NCI-H2081 (cell line): ENCODE results near the gene P3H4.

Source experiments
- DNase-seq, 2 experiments: peaks; one replicate each; lab custom pipeline; 2025; lab: John Stamatoyannopoulos, UW

The P3H4 gene

DNA sequence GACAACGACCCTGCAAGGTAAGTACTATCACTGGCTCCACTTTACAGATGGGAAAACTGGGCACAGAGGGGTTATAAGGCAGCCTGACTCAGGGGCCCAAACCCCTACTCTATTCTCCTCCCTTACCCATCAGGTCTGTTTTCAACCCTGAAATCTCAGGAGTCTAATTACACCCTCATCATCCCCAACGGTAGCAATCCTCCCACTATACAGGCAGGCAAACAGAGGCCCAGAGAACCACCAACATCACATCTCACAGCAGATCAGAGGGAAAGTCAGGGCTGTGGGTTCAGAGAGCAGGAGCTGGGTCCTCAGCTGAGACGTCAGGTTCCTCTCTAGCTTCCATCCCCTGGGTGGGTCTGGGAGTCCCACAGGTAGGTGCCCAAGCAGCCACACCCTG is 41.8 kb downstream of the P3H4 start:
- no peak for DNase-seq

DNA sequence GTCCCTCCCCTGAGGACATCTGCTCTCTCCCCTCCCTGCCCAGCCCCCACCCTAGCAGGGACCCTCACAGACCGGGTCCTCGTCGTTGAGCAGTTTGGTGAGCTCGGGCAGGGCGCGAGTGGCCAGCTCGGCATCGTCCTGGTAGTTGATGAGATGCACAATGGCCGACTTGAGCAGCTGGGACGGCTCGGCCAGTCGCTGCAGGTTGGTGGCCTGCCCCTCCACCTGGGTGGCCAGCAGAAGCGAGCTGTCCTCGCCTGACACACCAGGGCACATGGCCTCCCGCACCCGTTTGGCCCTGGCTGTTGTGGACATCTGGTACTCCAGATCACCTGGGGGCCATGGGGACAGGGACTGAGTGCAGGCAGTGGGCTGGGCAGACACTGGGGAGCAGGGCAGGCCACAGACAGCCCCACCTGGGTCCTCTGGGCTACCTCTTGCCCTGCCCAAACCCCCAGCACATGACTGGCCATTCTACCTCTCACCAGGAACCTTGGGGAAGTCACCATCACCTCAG is 42.3 kb downstream of the P3H4 start:
- no peak for DNase-seq

DNA sequence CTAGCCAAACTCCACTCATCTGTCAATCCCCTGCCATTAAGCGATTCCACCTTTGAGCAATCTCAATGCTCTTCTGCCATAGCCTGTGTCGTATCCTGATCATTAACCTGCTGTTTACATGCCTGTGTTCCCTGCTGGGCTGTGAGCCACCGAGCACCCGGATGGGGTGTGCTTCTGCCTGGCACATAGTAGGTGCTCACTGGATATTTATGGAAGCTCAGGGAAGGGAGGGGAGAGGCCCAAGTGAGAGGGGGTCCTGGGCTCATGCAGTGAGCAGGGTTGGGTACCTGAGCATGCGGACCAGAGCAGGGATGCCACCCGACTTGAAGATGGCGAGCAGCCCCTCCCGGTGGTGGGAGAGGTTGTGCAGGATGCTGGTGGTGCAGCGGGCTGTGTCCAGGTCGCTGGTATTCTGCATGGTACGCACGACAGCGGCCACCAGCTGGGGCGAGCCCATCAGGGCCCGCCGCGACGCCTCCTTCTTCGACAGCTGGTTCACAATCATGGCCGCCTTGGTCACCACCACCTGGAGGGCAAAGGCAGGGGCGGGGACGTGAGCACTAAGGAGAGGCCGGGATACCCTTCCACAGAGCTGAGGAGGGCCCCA is 43.0 kb downstream of the P3H4 start:
- DNase-seq: no peak

DNA sequence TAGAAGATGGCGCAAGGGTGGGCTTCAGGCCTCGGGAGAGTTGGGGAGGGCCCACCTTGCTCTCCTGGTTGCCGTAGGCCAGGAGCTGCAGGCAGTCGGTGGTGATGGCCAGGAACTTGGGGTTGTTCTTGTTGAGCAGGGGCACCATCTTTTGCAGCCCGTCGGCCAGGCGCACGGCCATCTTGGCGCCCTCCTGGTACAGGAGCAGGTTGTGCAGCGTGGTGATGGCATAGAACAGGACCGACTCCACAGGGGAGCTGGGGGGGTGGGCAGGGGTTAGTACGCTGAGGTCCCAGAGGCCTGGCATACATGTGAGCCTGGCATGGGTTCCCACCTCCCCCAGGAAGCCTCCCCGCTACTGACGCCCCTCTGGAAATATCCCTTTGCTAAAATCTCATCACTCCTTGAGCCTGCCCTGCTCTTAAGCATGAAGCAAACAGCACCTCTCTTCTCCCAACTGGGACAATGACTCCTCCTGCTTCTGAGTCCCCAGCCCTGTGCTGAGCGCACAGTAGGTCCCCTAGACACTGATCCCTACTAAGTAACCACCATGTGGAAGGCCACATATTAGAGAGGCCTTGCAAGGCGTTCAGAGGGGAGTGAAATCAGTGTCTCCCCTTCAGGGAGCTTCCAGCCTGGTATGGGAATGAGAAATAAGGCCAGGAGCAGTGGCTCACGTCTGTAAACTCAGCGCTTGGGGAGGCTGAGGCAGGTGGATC is 44.3 kb downstream of the P3H4 start:
- DNase-seq: no peak

DNA sequence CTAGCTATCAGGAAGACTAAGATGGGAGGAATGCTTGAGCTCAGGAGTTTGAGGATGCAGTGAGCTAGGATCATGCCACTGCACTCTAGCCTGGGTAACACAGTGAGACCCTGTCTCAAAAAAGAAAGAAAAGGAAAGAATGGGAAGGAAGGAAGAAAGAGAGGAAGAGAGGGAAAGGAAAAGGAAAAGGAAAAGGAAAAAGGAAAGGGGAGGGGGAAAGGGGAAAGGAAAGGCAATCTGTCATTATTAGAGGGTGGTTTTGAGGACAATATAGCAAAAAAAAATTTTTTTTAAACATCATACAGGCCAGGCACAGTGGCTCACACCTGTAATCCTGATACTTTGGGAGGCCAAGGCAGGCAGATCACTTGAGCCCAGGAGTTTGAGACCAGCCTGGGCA is 45.6 kb downstream of the P3H4 start:
- no peak for DNase-seq

DNA sequence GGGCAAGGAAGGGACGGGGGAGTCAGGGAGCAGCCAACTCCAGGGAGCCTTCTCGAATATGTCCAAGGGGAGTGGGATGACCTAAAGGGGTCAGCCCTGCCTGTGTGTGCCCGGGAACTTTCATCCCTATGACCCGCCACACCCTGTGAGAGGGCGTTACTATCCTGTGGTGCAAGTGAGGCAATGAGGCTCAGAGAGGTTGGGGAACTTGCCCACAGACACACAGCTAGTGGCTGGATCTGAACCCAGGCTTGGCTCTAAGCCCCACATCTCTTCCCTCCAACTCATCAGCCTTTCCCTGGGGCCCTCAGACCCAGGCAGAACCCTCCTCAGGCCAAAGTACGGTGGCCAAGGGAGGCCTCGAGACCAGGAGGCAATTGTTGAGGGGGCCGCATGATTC is 48.4 kb downstream of the P3H4 start:
- DNase-seq: no peak

DNA sequence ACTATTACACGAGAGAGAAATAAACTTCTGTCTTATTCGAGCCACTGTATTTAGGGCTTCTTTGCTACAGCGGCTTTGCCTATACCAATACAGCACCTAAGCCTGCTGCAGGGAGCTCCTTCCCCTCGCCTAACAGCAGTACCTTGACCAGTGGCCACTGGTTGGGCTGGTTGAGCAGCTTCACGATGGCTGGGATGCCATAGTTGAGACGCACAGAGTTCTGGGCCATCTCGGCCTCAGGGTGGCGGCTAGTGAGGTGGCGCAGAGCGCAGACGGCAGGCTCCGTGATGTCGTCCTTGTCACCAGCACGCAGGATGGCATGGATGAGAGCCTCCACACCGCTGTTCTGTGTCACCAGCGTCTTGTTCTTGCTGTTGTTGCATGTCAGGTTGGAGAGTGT is 48.9 kb downstream of the P3H4 start:
- DNase-seq: no peak

DNA sequence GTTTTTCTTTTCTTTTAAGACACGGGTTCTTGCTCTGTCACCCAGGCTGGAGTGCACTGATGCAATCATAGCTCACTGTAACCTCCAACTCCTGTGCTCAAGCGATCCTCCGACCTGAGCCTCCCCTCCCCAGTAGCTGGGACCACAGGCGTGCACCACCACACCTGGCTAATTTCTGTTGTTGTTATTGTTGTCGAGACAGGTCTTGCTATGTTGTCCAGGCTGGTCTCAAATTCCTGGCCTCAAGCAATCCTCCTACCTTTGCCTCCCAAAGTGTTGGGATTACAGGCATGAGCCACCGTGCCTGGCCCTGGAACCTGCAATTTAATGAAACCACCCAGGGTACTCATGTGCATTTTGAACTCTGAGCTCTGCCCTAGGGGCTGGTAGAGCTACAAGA is 49.4 kb downstream of the P3H4 start:
- no peak for DNase-seq

DNA sequence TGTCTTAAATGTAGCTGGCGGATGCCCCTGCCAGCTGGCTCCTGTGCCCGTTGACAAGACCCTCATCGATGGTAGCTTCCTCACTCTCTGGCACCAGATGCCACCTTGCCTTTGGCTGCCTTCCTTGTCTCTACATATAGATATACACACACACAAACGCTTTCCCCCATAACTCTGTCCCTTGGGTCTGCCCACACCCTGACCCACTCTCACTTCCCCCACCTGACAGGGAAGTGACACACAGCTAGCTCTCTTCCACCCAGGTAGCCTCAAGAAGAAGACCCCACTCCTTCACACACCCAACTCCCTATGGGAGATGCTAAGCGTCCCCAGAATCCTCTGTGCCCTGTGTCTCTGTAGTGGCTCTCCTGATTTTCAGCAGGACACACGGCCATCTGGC is 50.9 kb downstream of the P3H4 start:
- no peak for DNase-seq

DNA sequence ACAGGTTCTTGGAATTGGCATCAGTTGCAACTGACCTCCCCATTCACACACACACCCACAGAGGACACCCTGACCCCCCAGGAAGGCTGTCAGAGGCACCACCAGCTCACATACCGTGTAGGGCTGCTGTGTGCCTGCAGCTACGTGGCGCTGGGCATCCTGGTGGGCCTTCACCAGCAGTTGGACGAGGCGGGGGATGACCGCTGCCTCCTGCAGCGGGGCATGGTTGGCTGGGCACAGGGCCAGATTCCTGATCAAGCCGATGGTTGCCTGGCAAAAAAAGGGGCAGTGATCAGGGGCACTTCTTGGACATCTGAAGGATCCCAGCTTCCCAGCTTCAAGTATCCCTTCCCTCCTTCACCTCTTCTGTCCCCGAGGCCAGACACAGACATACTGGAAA is 53.1 kb downstream of the P3H4 start:
- no peak for DNase-seq

DNA sequence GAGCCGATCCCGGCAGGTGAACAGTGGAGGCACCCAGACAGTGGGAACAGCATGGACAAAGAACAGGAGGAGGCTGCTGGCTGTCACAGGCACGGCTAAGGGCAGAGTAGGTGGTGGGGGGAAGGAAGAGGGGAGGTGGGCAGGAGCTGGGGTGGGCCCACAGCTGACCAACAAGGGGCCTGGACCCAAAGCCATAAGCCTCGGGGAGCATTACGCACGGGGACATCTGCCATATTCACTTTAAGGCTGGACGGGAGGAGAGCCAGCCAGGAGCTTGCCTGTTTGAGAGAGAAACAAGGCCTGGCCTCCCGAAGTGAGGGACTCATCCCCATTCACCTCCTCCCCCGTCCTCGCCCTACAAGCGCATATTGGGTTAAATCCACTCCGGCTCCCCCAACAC is 57.7 kb downstream of the P3H4 start:
- no peak for DNase-seq
